IMR-90 (cell line): ENCODE results near the gene PACSIN3. TPM values are rescaled to one million over a fixed set of nuclear protein-coding genes. Genes with fewer than 3 reads are reported as not detected.

Experiments
- ATAC-seq: fragments of 200-7000 bp; cut with Tn5 transposase; 2 replicates; pipeline ENCODE4 v1.9.1; 2020; ENCODE audit warnings: low read depth, mild to moderate bottlenecking, moderate library complexity
- BruUV-seq: library from RNA; stranded (reverse); fragments of 400-500 nt; replicated peaks from 2 replicates; lab custom pipeline; 2021; lab: Mats Ljungman, UMichigan
- CTCF ChIA-PET: fragments of 300-600 bp; formaldehyde crosslinking; extraction: SDS; loops from one replicate; lab custom pipeline; 2021; ENCODE audit warnings: antibody characterized with exemption; lab: Yijun Ruan, JAX
- POLR2A ChIA-PET: fragments of 300-600 bp; sonication (Branson Sonifier 250); formaldehyde crosslinking; loops from one replicate; lab custom pipeline; 2022; ENCODE audit warnings: antibody characterized with exemption; ENCODE audit not compliant: unreplicated experiment; lab: Charles Lee
- DNase-seq: peaks from one replicate; pipeline ENCODE4 v3.0.0; 2013
- H2AFZ ChIP-seq: replicated peaks from 2 replicates; pipeline ENCODE3; 2013; ENCODE audit warnings: low read length, mild to moderate bottlenecking; ENCODE audit not compliant: poor library complexity
- H2AK5ac ChIP-seq: 2 replicates; pipeline ENCODE4 v1.6.1; 2013; ENCODE audit warnings: low read depth, low read length, inconsistent platforms
- H2AK9ac ChIP-seq: replicated peaks from 2 replicates; pipeline ENCODE3; 2013; ENCODE audit warnings: mild to moderate bottlenecking, low read depth, low read length, moderate library complexity; ENCODE audit not compliant: poor library complexity
- H2BK120ac ChIP-seq: 2 replicates; pipeline ENCODE4 v1.6.1; 2013; ENCODE audit warnings: low read depth, low read length, inconsistent platforms
- H2BK15ac ChIP-seq: 3 replicates; pipeline ENCODE4 v1.6.1; 2013; ENCODE audit warnings: low read depth, low read length, inconsistent platforms
- H2BK20ac ChIP-seq: 2 replicates; pipeline ENCODE4 v1.6.1; 2013; ENCODE audit warnings: low read depth, mild to moderate bottlenecking, inconsistent platforms, low read length, moderate library complexity
- H2BK5ac ChIP-seq: 2 replicates; pipeline ENCODE4 v1.6.1; 2013; ENCODE audit warnings: mild to moderate bottlenecking, low read depth, low read length, inconsistent platforms; ENCODE audit not compliant: poor library complexity, severe bottlenecking
- H3K14ac ChIP-seq: replicated peaks from 2 replicates; pipeline ENCODE4 v1.6.1; 2013; ENCODE audit warnings: low read depth, low read length, inconsistent platforms
- H3K18ac ChIP-seq: 2 replicates; pipeline ENCODE4 v1.6.1; 2013; ENCODE audit warnings: low read depth, low read length, control low read depth
- H3K23ac ChIP-seq: 2 replicates; pipeline ENCODE4 v1.6.1; 2013; ENCODE audit warnings: low read depth, low read length, inconsistent platforms
- H3K27ac ChIP-seq: 2 replicates; pipeline ENCODE4 v1.5.1; 2013; ENCODE audit warnings: mild to moderate bottlenecking, control low read depth, low read length; ENCODE audit not compliant: insufficient read depth
- H3K27me3 ChIP-seq: 2 replicates; pipeline ENCODE4 v1.6.1; 2013; ENCODE audit warnings: low read length; ENCODE audit not compliant: control insufficient read depth, insufficient read depth
- H3K36me3 ChIP-seq: 2 replicates; pipeline ENCODE4 v1.6.1; 2013; ENCODE audit warnings: low read length, mixed read lengths; ENCODE audit not compliant: control insufficient read depth, insufficient read depth
- H3K4ac ChIP-seq: 2 replicates; pipeline ENCODE4 v1.6.1; 2013; ENCODE audit warnings: low read depth, low read length, inconsistent platforms
- H3K4me1 ChIP-seq: 2 replicates; pipeline ENCODE4 v1.6.1; 2013; ENCODE audit warnings: low read length, mixed read lengths; ENCODE audit not compliant: control insufficient read depth, insufficient read depth
- H3K4me2 ChIP-seq: 2 replicates; pipeline ENCODE4 v1.6.1; 2013; ENCODE audit warnings: low read depth, mild to moderate bottlenecking, control low read depth, low read length, moderate library complexity
- H3K4me3 ChIP-seq: 2 replicates; pipeline ENCODE4 v1.5.1; 2013; ENCODE audit warnings: low read depth, mild to moderate bottlenecking, control low read depth, low read length, moderate library complexity; ENCODE audit not compliant: insufficient read depth
- H3K56ac ChIP-seq: 2 replicates; pipeline ENCODE4 v1.6.1; 2013; ENCODE audit warnings: low read length, inconsistent platforms; ENCODE audit not compliant: insufficient read depth; ENCODE audit errors: extremely low read depth
- H3K79me1 ChIP-seq, 2 experiments: 2 replicates each; pipeline ENCODE4 v1.6.1; 2013; ENCODE audit warnings: low read length in 2 of 2, inconsistent platforms in 1 of 2, low read depth in 1 of 2
- H3K9ac ChIP-seq: 2 replicates; pipeline ENCODE4 v1.6.1; 2013; ENCODE audit warnings: low read depth, low read length, control low read depth
- H3K9me1 ChIP-seq: 2 replicates; pipeline ENCODE4 v1.6.1; 2013; ENCODE audit warnings: low read length, inconsistent platforms; ENCODE audit not compliant: insufficient read depth
- H3K9me3 ChIP-seq: 2 replicates; pipeline ENCODE4 v1.6.1; 2013; ENCODE audit warnings: low read length; ENCODE audit not compliant: control insufficient read depth, insufficient read depth
- H4K20me1 ChIP-seq: 2 replicates; pipeline ENCODE4 v1.6.1; 2013; ENCODE audit warnings: low read length, inconsistent platforms; ENCODE audit not compliant: insufficient read depth
- H4K5ac ChIP-seq: 2 replicates; pipeline ENCODE4 v1.6.1; 2013; ENCODE audit warnings: mild to moderate bottlenecking, low read depth, low read length, control low read depth
- H4K8ac ChIP-seq, 2 experiments: 2 replicates each; pipeline ENCODE4 v1.6.1; 2013; ENCODE audit warnings: low read depth in 2 of 2, low read length in 2 of 2, control low read depth in 1 of 2, inconsistent platforms in 1 of 2
- H4K91ac ChIP-seq: 2 replicates; pipeline ENCODE4 v1.6.1; 2013; ENCODE audit warnings: low read depth, low read length, inconsistent platforms; ENCODE audit not compliant: insufficient read depth
- BHLHE40 ChIP-seq: fragments of 150-350 bp; IDR thresholded peaks from 2 replicates; pipeline ENCODE4 v1.6.1; 2016; ENCODE audit warnings: mild to moderate bottlenecking, low read depth, low read length
- MAFK ChIP-seq: IDR thresholded peaks from 2 replicates; pipeline ENCODE4 v1.6.1; 2012; ENCODE audit warnings: low read depth, low read length, improper control_type of control experiment
- NFE2L2 ChIP-seq: fragments of 150-350 bp; IDR thresholded peaks from 2 replicates; pipeline ENCODE4 v1.6.1; 2016; ENCODE audit warnings: low read depth, mild to moderate bottlenecking, low read length
- WGBS, 2 experiments: methylation state at CpG; one replicate each; pipeline versions ENCODE4 v1.1.5 to v1.1.7; 2013; ENCODE audit warnings: missing lambda C conversion rate in 2 of 2; ENCODE audit not compliant: insufficient read length in 1 of 2; ENCODE audit errors: extremely low coverage in 2 of 2; 5-methylcytosine and 5-hydroxymethylcytosine counted together
- dilution Hi-C: fragments of 300-500 bp; cut with HindIII; formaldehyde crosslinking; loops from one replicate; pipeline ENCODE4 v1.14.3; 2018; ENCODE audit warnings: low sequenced_read_pairs; ENCODE audit not compliant: unreplicated experiment
- in situ Hi-C: fragments of 300-500 bp; cut with MboI; formaldehyde crosslinking; loops from 3 replicates; pipeline ENCODE4 v1.14.3; 2019; ENCODE audit warnings: low sequenced_read_pairs, inconsistent platforms, mixed read lengths
- intact Hi-C: fragments of 100-400 bp; cut with micrococcal nuclease; formaldehyde crosslinking; loops from 2 replicates; pipeline ENCODE4 v1.10.0; 2022
- microRNA-seq, 2 experiments: library from miRNA; stranded (forward) in 1 of 2; unstranded in 1 of 2; fragments of 10-50 nt in 1 of 2; fragments of <30 nt in 1 of 2; gene quantifications in 1 of 2; microRNA quantifications in 1 of 2; one replicate each; pipeline versions ENCODE3 to v1.1.0; 2013 to 2020; ENCODE audit not compliant: insufficient read depth in 1 of 2, insufficient read length in 1 of 2, unreplicated experiment in 1 of 2
- polyA plus RNA-seq, 3 experiments: library from polyadenylated mRNA; depleted of rRNA; stranded (reverse); fragments of >200 nt; gene quantifications; 2 replicates each; pipeline ENCODE4 v1.2.3, GENCODE V29; 2012; ENCODE audit warnings: low replicate concordance in 1 of 3
- small RNA-seq, 5 experiments: library from RNA; depleted of rRNA; stranded (forward); fragments of <200 nt; gene quantifications; one replicate each; pipeline ENCODE3, GENCODE V24; 2012
- total RNA-seq: library from RNA; depleted of rRNA; stranded (reverse); fragments of >200 nt; gene quantifications from 2 replicates; pipeline ENCODE4 v1.2.3, GENCODE V29; 2012; rRNA removed

Gene PACSIN3
- total and polyA plus RNA-seq, 2 of the 4 experiments (the other 2 are of a cell fraction): 19.2 to 21.1 TPM

- Histone ChIP-seq H3K4me1 (no peaks in the 10 kb centered on the region), H3K36me3 (no peaks in the 10 kb centered on the region), H4K5ac (no peak overlapping the region), H3K23ac (no peak overlapping the region), H4K8ac (no peak overlapping the region), H2BK15ac (no peak overlapping the region), H3K14ac (no peak overlapping the region), H3K79me1 (no peaks in the 10 kb centered on the region), H3K18ac (no peak overlapping the region), H2AK5ac (no peak overlapping the region), H3K9me3 (no peaks in the 10 kb centered on the region), H4K91ac (no peak overlapping the region), H3K9me1 (peaks cover 3% of the 10 kb centered on the region; the same call in 1 of the 2 replicates), H4K20me1 (no peaks in the 10 kb centered on the region), H3K4me3 (no peak overlapping the region), H2BK20ac (no peak overlapping the region), H2BK5ac (no peak overlapping the region), H2AFZ (no peak overlapping the region), H2BK120ac (no peak overlapping the region), H3K27me3 (no peaks in the 10 kb centered on the region), H3K9ac (no peak overlapping the region), H2AK9ac (no peak overlapping the region), H3K27ac (no peak overlapping the region), H3K4me2 (no peak overlapping the region), H3K4ac (no peak overlapping the region), H3K56ac (no peak overlapping the region)
- CTCF ChIA-PET: no interaction called here
- in situ Hi-C loops (no loop called here), intact Hi-C loops (no loop called here), dilution Hi-C loops (no loop called here)
- no peak for TF ChIP-seq NFE2L2
- TF ChIP-seq MAFK: no peak
- no peak for TF ChIP-seq BHLHE40
- POLR2A ChIA-PET: no interaction called here
- no TSS peak for BruUV-seq
- ATAC-seq (no peak), DNase-seq (no peak)
- no CpG with 5 or more reads among the region's 3 CpGs for WGBS, 2 experiments
Measured at GRCh38 chr11:47130543-47130942, 55.7 kb downstream of the PACSIN3 start.

Small RNAs within 50 kb of the gene (microRNA-seq; reads per million reads assigned to microRNA genes)
- gene MIR6745: 0 reads per million in 2 experiments

Small RNAs within 50 kb of the gene (small RNA-seq; reads per million reads assigned to genes)
- gene MIR6745: 0 reads per million in 5 experiments

Other genes starting within 250 kb of the PACSIN3 start
- 21.1 and 22.0 TPM in 2 replicates for gene CSTPP1, start 249.7 kb downstream of the PACSIN3 start, total RNA-seq
- gene CSTPP1, start 249.7 kb downstream of the PACSIN3 start, polyA plus RNA-seq (2012; rRNA removed): 35.7 and 36.6 TPM in 2 replicates
- 87.8 and 114 TPM in 2 replicates for gene ARFGAP2, start 9.6 kb downstream of the PACSIN3 start, total RNA-seq
- gene ARFGAP2, start 9.6 kb downstream of the PACSIN3 start, polyA plus RNA-seq (2012; rRNA removed): 35.1 and 54.7 TPM in 2 replicates
- 25.6 and 27.8 TPM in 2 replicates for gene DDB2, start 28.5 kb upstream of the PACSIN3 start, total RNA-seq
- gene DDB2, start 28.5 kb upstream of the PACSIN3 start, polyA plus RNA-seq (2012; rRNA removed): 33.5 and 33.6 TPM in 2 replicates
- gene ACP2, start 62.4 kb upstream of the PACSIN3 start, total RNA-seq: 10.3 and 17.7 TPM in 2 replicates
- gene ACP2, start 62.4 kb upstream of the PACSIN3 start, polyA plus RNA-seq (2012; rRNA removed): 23.6 and 24.8 TPM in 2 replicates
- 9.1 and 9.7 TPM in 2 replicates for gene NR1H3, start 71.6 kb upstream of the PACSIN3 start, total RNA-seq
- 13.6 and 19.0 TPM in 2 replicates for gene NR1H3, start 71.6 kb upstream of the PACSIN3 start, polyA plus RNA-seq (2012; rRNA removed)
- gene MADD, start 83.7 kb upstream of the PACSIN3 start, total RNA-seq: 11.1 and 13.3 TPM in 2 replicates
- gene MADD, start 83.7 kb upstream of the PACSIN3 start, polyA plus RNA-seq (2012; rRNA removed): 16.4 and 17.3 TPM in 2 replicates
- not detected in 2 replicates for gene MYBPC3, start 166.3 kb upstream of the PACSIN3 start, total RNA-seq
- gene MYBPC3, start 166.3 kb upstream of the PACSIN3 start, polyA plus RNA-seq (2012; rRNA removed): not detected in 2 replicates
- gene SPI1, start 192.1 kb upstream of the PACSIN3 start, total RNA-seq: not detected in 2 replicates
- not detected in 2 replicates for gene SPI1, start 192.1 kb upstream of the PACSIN3 start, polyA plus RNA-seq (2012; rRNA removed)
- gene SLC39A13, start 222.2 kb upstream of the PACSIN3 start, total RNA-seq: 29.2 and 32.4 TPM in 2 replicates
- 144 and 164 TPM in 2 replicates for gene SLC39A13, start 222.2 kb upstream of the PACSIN3 start, polyA plus RNA-seq (2012; rRNA removed)
- 238 and 484 TPM in 2 replicates for gene PSMC3, start 240.0 kb upstream of the PACSIN3 start, total RNA-seq
- 253 TPM in 2 replicates for gene PSMC3, start 240.0 kb upstream of the PACSIN3 start, polyA plus RNA-seq (2012; rRNA removed)